Measurements from ENCODE around the gene LARGE2.

The LARGE2 gene

GRCh38 chr11:45928535-45929215 is 6.2 kb downstream of the LARGE2 start:
- in situ Hi-C loops (cut with HindIII; ENCODE audit: low sequenced_read_pairs), result no loop called here

- in situ Hi-C loops (cut with HindIII; ENCODE audit: low sequenced_read_pairs), result no loop called here
Observed at GRCh38 chr11:45929486-45930030, 7.1 kb downstream of the LARGE2 start.

- in situ Hi-C loops (cut with HindIII; ENCODE audit: low sequenced_read_pairs), result no loop called here
Observed at GRCh38 chr11:45930031-45930794, 7.8 kb downstream of the LARGE2 start.

GRCh38 chr11:45930951-45931570 is 8.6 kb downstream of the LARGE2 start:
- in situ Hi-C loops (cut with HindIII; ENCODE audit: low sequenced_read_pairs), result no loop called here

GRCh38 chr11:45931739-45932138 is 9.3 kb downstream of the LARGE2 start:
- in situ Hi-C loops (cut with HindIII; ENCODE audit: low sequenced_read_pairs), result no loop called here

- in situ Hi-C loops (cut with HindIII; ENCODE audit: low sequenced_read_pairs), result no loop called here
Observed at GRCh38 chr11:45932217-45932616, 9.8 kb downstream of the LARGE2 start.

GRCh38 chr11:45933131-45933831 is 10.8 kb downstream of the LARGE2 start:
- in situ Hi-C loops (cut with HindIII; ENCODE audit: low sequenced_read_pairs), result no loop called here

GRCh38 chr11:45933846-45934579 is 11.6 kb downstream of the LARGE2 start:
- in situ Hi-C loops (cut with HindIII; ENCODE audit: low sequenced_read_pairs), result no loop called here

- in situ Hi-C loops (cut with HindIII; ENCODE audit: low sequenced_read_pairs), result no loop called here
Observed at GRCh38 chr11:45934580-45935318, 12.3 kb downstream of the LARGE2 start.

- in situ Hi-C loops (cut with HindIII; ENCODE audit: low sequenced_read_pairs), result no loop called here
Observed at GRCh38 chr11:45935349-45936064, 13.1 kb downstream of the LARGE2 start.

- in situ Hi-C loops (cut with HindIII; ENCODE audit: low sequenced_read_pairs), result no loop called here
Observed at GRCh38 chr11:45936511-45937054, 14.1 kb downstream of the LARGE2 start.

GRCh38 chr11:45937916-45938315 is 15.5 kb downstream of the LARGE2 start:
- in situ Hi-C loops (cut with HindIII; ENCODE audit: low sequenced_read_pairs), result no loop called here

GRCh38 chr11:45939836-45940235 is 17.4 kb downstream of the LARGE2 start:
- in situ Hi-C loops (cut with HindIII; ENCODE audit: low sequenced_read_pairs), result loop anchor here (5.0 kb wide), 1 partner anchor 63 kb away; no protein-coding TSS in a partner anchor

- in situ Hi-C loops (cut with HindIII; ENCODE audit: low sequenced_read_pairs), result loop anchor here (5.0 kb wide), 1 partner anchor 64 kb away; no protein-coding TSS in a partner anchor
Observed at GRCh38 chr11:45941285-45941684, 18.8 kb downstream of the LARGE2 start.

- in situ Hi-C loops (cut with HindIII; ENCODE audit: low sequenced_read_pairs), result loop anchor here (5.0 kb wide), 1 partner anchor 65 kb away; no protein-coding TSS in a partner anchor
Observed at GRCh38 chr11:45942381-45942780, 19.9 kb downstream of the LARGE2 start.

GRCh38 chr11:45945397-45945999 is 23.0 kb downstream of the LARGE2 start:
- in situ Hi-C loops (cut with HindIII; ENCODE audit: low sequenced_read_pairs), result no loop called here

- in situ Hi-C loops (cut with HindIII; ENCODE audit: low sequenced_read_pairs), result no loop called here
Observed at GRCh38 chr11:45947885-45948284, 25.4 kb downstream of the LARGE2 start.

GRCh38 chr11:45948356-45948755 is 25.9 kb downstream of the LARGE2 start:
- in situ Hi-C loops (cut with HindIII; ENCODE audit: low sequenced_read_pairs), result no loop called here
